GM23248 (cell line): ENCODE measurements around the gene IER3. TPM values are rescaled to one million over a fixed set of nuclear protein-coding genes. Genes with fewer than 3 reads are reported as not detected.

Experiments used
- DNase-seq: peaks from one replicate; pipeline ENCODE4 v3.0.0-alpha.2; 2015
- H2AFZ ChIP-seq: fragments of 200-600 bp; sonication (generic); 2 replicates; pipeline ENCODE4 v1.6.1; 2016; ENCODE audit warnings: antibody characterized with exemption
- H3F3A ChIP-seq: fragments of 200-600 bp; sonication (generic); 2 replicates; pipeline ENCODE4 v1.6.1; 2016; ENCODE audit warnings: mild to moderate bottlenecking, antibody characterized with exemption, mixed run types; ENCODE audit not compliant: insufficient read depth
- H3K27ac ChIP-seq: fragments of 200-600 bp; sonication (generic); 2 replicates; pipeline ENCODE4 v1.5.1; 2016; ENCODE audit warnings: mild to moderate bottlenecking
- H3K27me3 ChIP-seq: fragments of 200-600 bp; sonication (generic); replicated peaks from 2 replicates; pipeline ENCODE4 v1.6.1; 2016; ENCODE audit warnings: mild to moderate bottlenecking; ENCODE audit not compliant: insufficient read depth
- H3K36me3 ChIP-seq: fragments of 200-600 bp; sonication (generic); 2 replicates; pipeline ENCODE4 v1.6.1; 2016; ENCODE audit warnings: low read depth, mild to moderate bottlenecking
- H3K4me1 ChIP-seq: fragments of 200-600 bp; sonication (generic); 2 replicates; pipeline ENCODE4 v1.6.1; 2016; ENCODE audit warnings: mild to moderate bottlenecking; ENCODE audit not compliant: insufficient read depth
- H3K4me2 ChIP-seq: fragments of 200-600 bp; sonication (generic); one replicate; pipeline ENCODE4 v1.6.1; 2016; ENCODE audit warnings: mild to moderate bottlenecking; ENCODE audit not compliant: unreplicated experiment
- H3K4me3 ChIP-seq: fragments of 200-600 bp; sonication (generic); 2 replicates; pipeline ENCODE4 v1.5.1; 2016; ENCODE audit warnings: mild to moderate bottlenecking
- H3K79me2 ChIP-seq: fragments of 200-600 bp; sonication (generic); 2 replicates; pipeline ENCODE4 v1.6.1; 2016; ENCODE audit warnings: mild to moderate bottlenecking; ENCODE audit not compliant: insufficient read depth
- H3K9ac ChIP-seq: fragments of 200-600 bp; sonication (generic); 2 replicates; pipeline ENCODE4 v1.6.1; 2016; ENCODE audit warnings: mild to moderate bottlenecking
- H3K9me2 ChIP-seq: fragments of 200-600 bp; sonication (generic); 2 replicates; pipeline ENCODE4 v1.6.1; 2016; ENCODE audit warnings: mixed run types, mild to moderate bottlenecking, moderate library complexity; ENCODE audit not compliant: insufficient read depth
- H3K9me3 ChIP-seq: fragments of 200-600 bp; sonication (generic); one replicate; pipeline ENCODE4 v1.6.1; 2017; ENCODE audit warnings: low read depth
- H4K20me1 ChIP-seq: fragments of 200-600 bp; sonication (generic); 2 replicates; pipeline ENCODE4 v1.6.0; 2016; ENCODE audit not compliant: insufficient read depth
- EZH2 ChIP-seq: fragments of 200-600 bp; sonication (generic); IDR thresholded peaks from 2 replicates; pipeline ENCODE4 v1.6.1; 2018; ENCODE audit warnings: antibody characterized with exemption, mild to moderate bottlenecking; ENCODE audit not compliant: insufficient read depth, poor library complexity, severe bottlenecking
- EZH2phosphoT487 ChIP-seq: fragments of 200-600 bp; sonication (generic); IDR thresholded peaks from 2 replicates; pipeline ENCODE4 v1.6.1; 2018; ENCODE audit warnings: antibody characterized with exemption, moderate library complexity, mild to moderate bottlenecking, low read depth; ENCODE audit not compliant: insufficient read depth
- WGBS, 2 experiments: methylation state at CpG; one replicate each; pipeline ENCODE4 v1.1.6; 2015 to 2017; ENCODE audit warnings: low lambda C conversion rate in 2 of 2, low coverage in 1 of 2; ENCODE audit errors: missing lambda C conversion rate in 2 of 2; 5-methylcytosine and 5-hydroxymethylcytosine counted together
- in situ Hi-C: fragments of 300-500 bp; cut with MboI; formaldehyde crosslinking; loops from 2 replicates; pipeline ENCODE4 v1.15.0; 2020
- polyA plus RNA-seq: library from polyadenylated mRNA; unstranded; fragments of >200 nt; fragmentation: Nextera tagmentation; extraction: Ambion mirVana; gene quantifications from 2 replicates; pipeline ENCODE4 v1.2.1, GENCODE V29; 2016
- total RNA-seq: library from RNA; depleted of rRNA; stranded (reverse); fragments of >200 nt; shearing (Covaris generic); gene quantifications from 2 replicates; pipeline ENCODE4 v1.2.3, GENCODE V29; 2014

Gene IER3
- total and polyA plus RNA-seq, 2 experiments from 2014 or later, result 82.1 to 148 TPM

- WGBS, 2 experiments, result 82 to 84% methylated on average over 6 of the region's 6 CpGs
- peak overlapping the region; percentile 50; the same call in 1 of the 2 replicates for H3K9ac ChIP-seq
- no peak for DNase-seq
These were observed 3.8 kb upstream of the IER3 start for GRCh38 chr6:30747902-30748769.

DNA sequence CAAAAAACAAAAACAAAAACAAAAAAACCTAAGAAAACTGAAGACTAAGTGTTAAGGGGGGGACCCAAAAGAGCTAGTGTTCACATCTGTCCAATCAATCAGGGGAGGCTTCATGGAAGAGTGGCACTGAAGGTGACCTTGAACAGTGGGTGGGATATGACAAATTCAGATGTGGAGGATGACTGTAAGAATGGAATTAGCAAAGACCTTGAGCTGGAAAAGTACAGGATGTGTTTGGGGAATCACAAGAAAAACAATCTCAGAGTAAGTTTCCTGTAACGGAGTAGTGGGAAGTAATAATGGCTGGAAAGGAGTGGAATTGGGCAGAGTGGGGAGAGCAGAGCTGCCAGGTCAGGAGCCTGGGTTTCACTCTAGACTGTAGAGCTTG lies 2.9 kb upstream of the IER3 start:
- TF ChIP-seq EZH2 (no peak), EZH2phosphoT487 (no peak)
- Histone ChIP-seq H3K9me3 (no peaks in the 10 kb centered on the region), H3K9ac (no peak overlapping the region), H3K4me2 (no peak overlapping the region), H3K79me2 (peaks cover 16% of the 10 kb centered on the region), H2AFZ (no peak overlapping the region), H3K36me3 (peaks cover 7% of the 10 kb centered on the region; the same call in 1 of the 2 replicates), H3F3A (peaks cover 51% of the 10 kb centered on the region), H3K9me2 (no peaks in the 10 kb centered on the region), H3K4me1 (peaks cover 40% of the 10 kb centered on the region), H3K27ac (peak overlapping the region; percentile 96; the same call in 1 of the 2 replicates), H4K20me1 (no peaks in the 10 kb centered on the region), H3K4me3 (no peak overlapping the region), H3K27me3 (no peaks in the 10 kb centered on the region)
- WGBS, 2 experiments, result 83 to 88% methylated on average over 1 of the region's 1 CpG
- in situ Hi-C loops, result loop anchor here (10.0 to 25.0 kb wide), 2 partner anchors 68 to 340 kb away; no protein-coding TSS in a partner anchor
- DNase-seq, result no peak

More at GRCh38 chr6:30747902-30748769, 3.8 kb upstream of the IER3 start:
- in situ Hi-C loops, result loop anchor here (10.0 to 25.0 kb wide), 2 partner anchors 67 to 339 kb away; no protein-coding TSS in a partner anchor
- Histone ChIP-seq H3F3A (peaks cover 56% of the 10 kb centered on the region), H2AFZ (peak overlapping the region; percentile 8; the same call in 1 of the 2 replicates), H3K36me3 (peaks cover 6% of the 10 kb centered on the region; the same call in 1 of the 2 replicates), H3K27ac (peak overlapping the region; percentile 96), H3K4me3 (no peak overlapping the region), H4K20me1 (no peaks in the 10 kb centered on the region), H3K4me1 (peaks cover 46% of the 10 kb centered on the region), H3K27me3 (no peaks in the 10 kb centered on the region), H3K9me3 (no peaks in the 10 kb centered on the region), H3K9me2 (no peaks in the 10 kb centered on the region), H3K79me2 (peaks cover 12% of the 10 kb centered on the region), H3K4me2 (peak overlapping the region; percentile 39)
- no peak for TF ChIP-seq EZH2
- TF ChIP-seq EZH2phosphoT487, result no peak

GRCh38 chr6:30743099-30744053 lies 971 bp downstream of the IER3 start:
- Histone ChIP-seq H3K9me3 (no peaks in the 10 kb centered on the region), H3K9me2 (no peaks in the 10 kb centered on the region), H3K36me3 (peaks cover 22% of the 10 kb centered on the region; the same call in 1 of the 2 replicates), H4K20me1 (no peaks in the 10 kb centered on the region), H3K9ac (peak overlapping the region; percentile 99), H3K79me2 (peaks cover 55% of the 10 kb centered on the region), H3K4me3 (peak overlapping the region; percentile 98), H3F3A (peaks cover 35% of the 10 kb centered on the region), H3K27me3 (no peaks in the 10 kb centered on the region), H3K4me2 (peak overlapping the region; percentile 83), H3K4me1 (peaks cover 38% of the 10 kb centered on the region), H3K27ac (peak overlapping the region; percentile 96), H2AFZ (no peak overlapping the region)
- 1% methylated on average over 52 to 54 of the region's 55 CpGs for WGBS, 2 experiments
- TF ChIP-seq EZH2phosphoT487, result 0 out of 2 replicates have a peak, but pooled peaks have one; percentile 39
- no peak for TF ChIP-seq EZH2
- peak; percentile 58 for DNase-seq
- in situ Hi-C loops, result loop anchor here (10.0 to 25.0 kb wide), 2 partner anchors 71 to 344 kb away; no protein-coding TSS in a partner anchor
